IMR-90 (cell line): ENCODE measurements around the gene ELMO1. TPM values are rescaled to one million over a fixed set of nuclear protein-coding genes. Genes with fewer than 3 reads are reported as not detected.

Experiments used
- ATAC-seq: fragments of 200-7000 bp; cut with Tn5 transposase; 2 replicates; pipeline ENCODE4 v1.9.1; 2020; ENCODE audit warnings: low read depth, mild to moderate bottlenecking, moderate library complexity
- BruUV-seq: library from RNA; stranded (reverse); fragments of 400-500 nt; replicated peaks from 2 replicates; lab custom pipeline; 2021; lab: Mats Ljungman, UMichigan
- CTCF ChIA-PET: fragments of 300-600 bp; formaldehyde crosslinking; extraction: SDS; loops from one replicate; lab custom pipeline; 2021; ENCODE audit warnings: antibody characterized with exemption; lab: Yijun Ruan, JAX
- POLR2A ChIA-PET: fragments of 300-600 bp; sonication (Branson Sonifier 250); formaldehyde crosslinking; loops from one replicate; lab custom pipeline; 2022; ENCODE audit warnings: antibody characterized with exemption; ENCODE audit not compliant: unreplicated experiment; lab: Charles Lee
- DNase-seq: peaks from one replicate; pipeline ENCODE4 v3.0.0; 2013
- H2AFZ ChIP-seq: replicated peaks from 2 replicates; pipeline ENCODE3; 2013; ENCODE audit warnings: low read length, mild to moderate bottlenecking; ENCODE audit not compliant: poor library complexity
- H2AK5ac ChIP-seq: 2 replicates; pipeline ENCODE4 v1.6.1; 2013; ENCODE audit warnings: low read depth, low read length, inconsistent platforms
- H2AK9ac ChIP-seq: replicated peaks from 2 replicates; pipeline ENCODE3; 2013; ENCODE audit warnings: mild to moderate bottlenecking, low read depth, low read length, moderate library complexity; ENCODE audit not compliant: poor library complexity
- H2BK120ac ChIP-seq: 2 replicates; pipeline ENCODE4 v1.6.1; 2013; ENCODE audit warnings: low read depth, low read length, inconsistent platforms
- H2BK15ac ChIP-seq: 3 replicates; pipeline ENCODE4 v1.6.1; 2013; ENCODE audit warnings: low read depth, low read length, inconsistent platforms
- H2BK20ac ChIP-seq: 2 replicates; pipeline ENCODE4 v1.6.1; 2013; ENCODE audit warnings: low read depth, mild to moderate bottlenecking, inconsistent platforms, low read length, moderate library complexity
- H2BK5ac ChIP-seq: 2 replicates; pipeline ENCODE4 v1.6.1; 2013; ENCODE audit warnings: mild to moderate bottlenecking, low read depth, low read length, inconsistent platforms; ENCODE audit not compliant: poor library complexity, severe bottlenecking
- H3K14ac ChIP-seq: replicated peaks from 2 replicates; pipeline ENCODE4 v1.6.1; 2013; ENCODE audit warnings: low read depth, low read length, inconsistent platforms
- H3K18ac ChIP-seq: 2 replicates; pipeline ENCODE4 v1.6.1; 2013; ENCODE audit warnings: low read depth, low read length, control low read depth
- H3K23ac ChIP-seq: 2 replicates; pipeline ENCODE4 v1.6.1; 2013; ENCODE audit warnings: low read depth, low read length, inconsistent platforms
- H3K27ac ChIP-seq: 2 replicates; pipeline ENCODE4 v1.5.1; 2013; ENCODE audit warnings: mild to moderate bottlenecking, control low read depth, low read length; ENCODE audit not compliant: insufficient read depth
- H3K27me3 ChIP-seq: 2 replicates; pipeline ENCODE4 v1.6.1; 2013; ENCODE audit warnings: low read length; ENCODE audit not compliant: control insufficient read depth, insufficient read depth
- H3K36me3 ChIP-seq: 2 replicates; pipeline ENCODE4 v1.6.1; 2013; ENCODE audit warnings: low read length, mixed read lengths; ENCODE audit not compliant: control insufficient read depth, insufficient read depth
- H3K4ac ChIP-seq: 2 replicates; pipeline ENCODE4 v1.6.1; 2013; ENCODE audit warnings: low read depth, low read length, inconsistent platforms
- H3K4me1 ChIP-seq: 2 replicates; pipeline ENCODE4 v1.6.1; 2013; ENCODE audit warnings: low read length, mixed read lengths; ENCODE audit not compliant: control insufficient read depth, insufficient read depth
- H3K4me2 ChIP-seq: 2 replicates; pipeline ENCODE4 v1.6.1; 2013; ENCODE audit warnings: low read depth, mild to moderate bottlenecking, control low read depth, low read length, moderate library complexity
- H3K4me3 ChIP-seq: 2 replicates; pipeline ENCODE4 v1.5.1; 2013; ENCODE audit warnings: low read depth, mild to moderate bottlenecking, control low read depth, low read length, moderate library complexity; ENCODE audit not compliant: insufficient read depth
- H3K56ac ChIP-seq: 2 replicates; pipeline ENCODE4 v1.6.1; 2013; ENCODE audit warnings: low read length, inconsistent platforms; ENCODE audit not compliant: insufficient read depth; ENCODE audit errors: extremely low read depth
- H3K79me1 ChIP-seq, 2 experiments: 2 replicates each; pipeline ENCODE4 v1.6.1; 2013; ENCODE audit warnings: low read length in 2 of 2, inconsistent platforms in 1 of 2, low read depth in 1 of 2
- H3K9ac ChIP-seq: 2 replicates; pipeline ENCODE4 v1.6.1; 2013; ENCODE audit warnings: low read depth, low read length, control low read depth
- H3K9me1 ChIP-seq: 2 replicates; pipeline ENCODE4 v1.6.1; 2013; ENCODE audit warnings: low read length, inconsistent platforms; ENCODE audit not compliant: insufficient read depth
- H3K9me3 ChIP-seq: 2 replicates; pipeline ENCODE4 v1.6.1; 2013; ENCODE audit warnings: low read length; ENCODE audit not compliant: control insufficient read depth, insufficient read depth
- H4K20me1 ChIP-seq: 2 replicates; pipeline ENCODE4 v1.6.1; 2013; ENCODE audit warnings: low read length, inconsistent platforms; ENCODE audit not compliant: insufficient read depth
- H4K5ac ChIP-seq: 2 replicates; pipeline ENCODE4 v1.6.1; 2013; ENCODE audit warnings: mild to moderate bottlenecking, low read depth, low read length, control low read depth
- H4K8ac ChIP-seq, 2 experiments: 2 replicates each; pipeline ENCODE4 v1.6.1; 2013; ENCODE audit warnings: low read depth in 2 of 2, low read length in 2 of 2, control low read depth in 1 of 2, inconsistent platforms in 1 of 2
- H4K91ac ChIP-seq: 2 replicates; pipeline ENCODE4 v1.6.1; 2013; ENCODE audit warnings: low read depth, low read length, inconsistent platforms; ENCODE audit not compliant: insufficient read depth
- BHLHE40 ChIP-seq: fragments of 150-350 bp; IDR thresholded peaks from 2 replicates; pipeline ENCODE4 v1.6.1; 2016; ENCODE audit warnings: mild to moderate bottlenecking, low read depth, low read length
- CHD1 ChIP-seq: IDR thresholded peaks from 2 replicates; pipeline ENCODE4 v1.6.1; 2012; ENCODE audit warnings: low read depth, low read length, improper control_type of control experiment
- FOS ChIP-seq: fragments of 150-350 bp; IDR thresholded peaks from 2 replicates; pipeline ENCODE4 v1.6.1; 2016; ENCODE audit warnings: low read depth, low read length
- MAFK ChIP-seq: IDR thresholded peaks from 2 replicates; pipeline ENCODE4 v1.6.1; 2012; ENCODE audit warnings: low read depth, low read length, improper control_type of control experiment
- MAZ ChIP-seq: IDR thresholded peaks from 2 replicates; pipeline ENCODE4 v1.6.1; 2012; ENCODE audit warnings: low read depth, mild to moderate bottlenecking, low read length, improper control_type of control experiment, moderate library complexity, borderline replicate concordance
- NFE2L2 ChIP-seq: fragments of 150-350 bp; IDR thresholded peaks from 2 replicates; pipeline ENCODE4 v1.6.1; 2016; ENCODE audit warnings: low read depth, mild to moderate bottlenecking, low read length
- POLR2A ChIP-seq: IDR thresholded peaks from 2 replicates; pipeline ENCODE4 v1.6.1; 2012; ENCODE audit warnings: mild to moderate bottlenecking, low read depth, low read length
- RAD21 ChIP-seq: IDR thresholded peaks from 2 replicates; pipeline ENCODE4 v1.6.1; 2012; ENCODE audit warnings: low read length, improper control_type of control experiment
- RCOR1 ChIP-seq: IDR thresholded peaks from 2 replicates; pipeline ENCODE4 v1.6.1; 2012; ENCODE audit warnings: mild to moderate bottlenecking, low read length, improper control_type of control experiment; ENCODE audit not compliant: insufficient replicate concordance
- RFX5 ChIP-seq: IDR thresholded peaks from 2 replicates; pipeline ENCODE4 v1.8.0; 2012; ENCODE audit warnings: low read depth, mild to moderate bottlenecking, low read length, moderate library complexity
- SMC3 ChIP-seq: fragments of 150-350 bp; IDR thresholded peaks from 2 replicates; pipeline ENCODE4 v1.6.1; 2016; ENCODE audit warnings: low read depth, mild to moderate bottlenecking, antibody characterized with exemption, low read length, moderate library complexity
- WGBS, 2 experiments: methylation state at CpG; one replicate each; pipeline versions ENCODE4 v1.1.5 to v1.1.7; 2013; ENCODE audit warnings: missing lambda C conversion rate in 2 of 2; ENCODE audit not compliant: insufficient read length in 1 of 2; ENCODE audit errors: extremely low coverage in 2 of 2; 5-methylcytosine and 5-hydroxymethylcytosine counted together
- dilution Hi-C: fragments of 300-500 bp; cut with HindIII; formaldehyde crosslinking; loops from one replicate; pipeline ENCODE4 v1.14.3; 2018; ENCODE audit warnings: low sequenced_read_pairs; ENCODE audit not compliant: unreplicated experiment
- in situ Hi-C: fragments of 300-500 bp; cut with MboI; formaldehyde crosslinking; loops from 3 replicates; pipeline ENCODE4 v1.14.3; 2019; ENCODE audit warnings: low sequenced_read_pairs, inconsistent platforms, mixed read lengths
- intact Hi-C: fragments of 100-400 bp; cut with micrococcal nuclease; formaldehyde crosslinking; loops from 2 replicates; pipeline ENCODE4 v1.10.0; 2022
- polyA plus RNA-seq, 3 experiments: library from polyadenylated mRNA; depleted of rRNA; stranded (reverse); fragments of >200 nt; gene quantifications; 2 replicates each; pipeline ENCODE4 v1.2.3, GENCODE V29; 2012; ENCODE audit warnings: low replicate concordance in 1 of 3
- total RNA-seq: library from RNA; depleted of rRNA; stranded (reverse); fragments of >200 nt; gene quantifications from 2 replicates; pipeline ENCODE4 v1.2.3, GENCODE V29; 2012
- TF ChIP-seq, protein P1 (sequence below): fragments of 150-350 bp; IDR thresholded peaks from 2 replicates; pipeline ENCODE4 v1.6.1; 2017; ENCODE audit warnings: mild to moderate bottlenecking, antibody characterized with exemption, low read length, low read depth
- TF ChIP-seq, protein P2 (sequence below): fragments of 150-350 bp; IDR thresholded peaks from 2 replicates; pipeline ENCODE4 v1.6.1; 2016; ENCODE audit warnings: low read depth, mild to moderate bottlenecking, low read length, moderate library complexity, borderline replicate concordance

ELMO1 gene
- total and polyA plus RNA-seq, 2 of the 4 experiments (the other 2 are of a cell fraction), result 0.03 TPM; not detected in 1

DNA sequence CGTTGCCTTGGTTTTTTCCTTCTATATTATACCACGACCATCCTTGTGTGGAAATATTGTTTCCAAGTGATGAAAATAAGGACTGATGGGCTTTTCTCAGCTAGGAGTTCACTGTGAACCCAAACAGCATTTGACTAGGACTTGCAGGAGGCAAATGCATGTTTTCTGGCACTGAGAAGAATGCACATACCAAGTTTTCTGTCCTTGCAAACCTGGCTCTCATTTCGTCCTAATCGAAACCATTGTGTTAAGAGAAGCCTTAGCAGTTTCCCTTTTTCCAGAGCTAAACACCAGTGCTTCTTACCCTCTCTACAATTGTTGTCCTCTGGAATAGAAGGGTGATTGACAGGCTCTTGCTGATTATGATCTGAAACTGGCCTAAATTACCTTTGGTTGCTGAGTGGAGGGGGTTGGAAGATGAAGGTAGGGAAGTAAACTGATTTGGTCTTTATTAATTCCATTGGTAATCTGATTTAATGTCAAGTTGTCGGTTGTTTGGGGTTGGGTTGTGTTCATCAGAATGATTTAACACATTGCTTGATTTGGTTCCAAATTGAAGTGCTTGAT, 33.1 kb upstream of the ELMO1 start:
- no peaks in the 10 kb centered on the region for H3K27me3 ChIP-seq
- H3K9ac ChIP-seq, result no peak overlapping the region
- H3K4me1 ChIP-seq, result no peaks in the 10 kb centered on the region
- WGBS, 2 experiments, result no CpG with 5 or more reads among the region's 5 CpGs
- no peaks in the 10 kb centered on the region for H3K36me3 ChIP-seq
- no peak overlapping the region for H4K8ac ChIP-seq
- no peak overlapping the region for H3K18ac ChIP-seq
- H2BK20ac ChIP-seq, result no peak overlapping the region
- ATAC-seq (no peak), DNase-seq (no peak)
- no peak overlapping the region for H3K27ac ChIP-seq
- H3K4ac ChIP-seq, result no peak overlapping the region
- ChIA-PET CTCF (no interaction called here), POLR2A (no interaction called here)
- H4K20me1 ChIP-seq, result no peaks in the 10 kb centered on the region
- H2BK5ac ChIP-seq, result no peak overlapping the region
- no peak for TF ChIP-seq RCOR1
- TF ChIP-seq, protein P1, sequence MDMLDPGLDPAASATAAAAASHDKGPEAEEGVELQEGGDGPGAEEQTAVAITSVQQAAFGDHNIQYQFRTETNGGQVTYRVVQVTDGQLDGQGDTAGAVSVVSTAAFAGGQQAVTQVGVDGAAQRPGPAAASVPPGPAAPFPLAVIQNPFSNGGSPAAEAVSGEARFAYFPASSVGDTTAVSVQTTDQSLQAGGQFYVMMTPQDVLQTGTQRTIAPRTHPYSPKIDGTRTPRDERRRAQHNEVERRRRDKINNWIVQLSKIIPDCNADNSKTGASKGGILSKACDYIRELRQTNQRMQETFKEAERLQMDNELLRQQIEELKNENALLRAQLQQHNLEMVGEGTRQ, result no peak
- TF ChIP-seq CHD1, result no peak
- TF ChIP-seq, protein P2, sequence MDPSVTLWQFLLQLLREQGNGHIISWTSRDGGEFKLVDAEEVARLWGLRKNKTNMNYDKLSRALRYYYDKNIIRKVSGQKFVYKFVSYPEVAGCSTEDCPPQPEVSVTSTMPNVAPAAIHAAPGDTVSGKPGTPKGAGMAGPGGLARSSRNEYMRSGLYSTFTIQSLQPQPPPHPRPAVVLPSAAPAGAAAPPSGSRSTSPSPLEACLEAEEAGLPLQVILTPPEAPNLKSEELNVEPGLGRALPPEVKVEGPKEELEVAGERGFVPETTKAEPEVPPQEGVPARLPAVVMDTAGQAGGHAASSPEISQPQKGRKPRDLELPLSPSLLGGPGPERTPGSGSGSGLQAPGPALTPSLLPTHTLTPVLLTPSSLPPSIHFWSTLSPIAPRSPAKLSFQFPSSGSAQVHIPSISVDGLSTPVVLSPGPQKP, result no peak
- no peak for TF ChIP-seq SMC3
- TF ChIP-seq RFX5, result no peak
- no peak for TF ChIP-seq BHLHE40
- TF ChIP-seq MAFK, result no peak
- no peak for TF ChIP-seq MAZ
- no peak for TF ChIP-seq FOS
- TF ChIP-seq RAD21, result no peak
- TF ChIP-seq POLR2A, result no peak
- TF ChIP-seq NFE2L2, result no peak
- no peak overlapping the region for H2AK9ac ChIP-seq
- no peak overlapping the region for H3K56ac ChIP-seq
- dilution Hi-C loops (no loop called here), intact Hi-C loops (no loop called here), in situ Hi-C loops (no loop called here)
- H2BK15ac ChIP-seq, result no peak overlapping the region
- no peaks in the 10 kb centered on the region for H3K9me1 ChIP-seq
- no peak overlapping the region for H3K23ac ChIP-seq
- no peak overlapping the region for H3K14ac ChIP-seq
- no peak overlapping the region for H2AFZ ChIP-seq
- H3K9me3 ChIP-seq, result peaks cover 8% of the 10 kb centered on the region; the same call in 1 of the 2 replicates
- H2AK5ac ChIP-seq, result no peak overlapping the region
- no peak overlapping the region for H4K91ac ChIP-seq
- H3K4me2 ChIP-seq, result no peak overlapping the region
- BruUV-seq, result no TSS peak
- H3K79me1 ChIP-seq, result no peaks in the 10 kb centered on the region
- no peak overlapping the region for H3K4me3 ChIP-seq
- H2BK120ac ChIP-seq, result no peak overlapping the region
- no peak overlapping the region for H4K5ac ChIP-seq
